Measurements from ENCODE around the gene TANC1.
A peak's percentile ranks its signal among the peaks of the same experiment; 100 is the strongest.
"Not testable (repeated sequence)": the region's sequence is repeated elsewhere in the genome, so short reads cannot be mapped to it uniquely, and the experiment has no call there.

Gene TANC1

GRCh38 chr2:159140070-159140769 lies 171.8 kb downstream of the TANC1 start:
- no peak for DNase-seq (ENCODE audit: low spot score)

GRCh38 chr2:159140821-159141220 lies 172.4 kb downstream of the TANC1 start:
- DNase-seq (ENCODE audit: low spot score) = not testable (repeated sequence)

- no peak for DNase-seq (ENCODE audit: low spot score)
Measured at GRCh38 chr2:159144776-159145614, 176.6 kb downstream of the TANC1 start.

- no peak for DNase-seq (ENCODE audit: low spot score)
Measured at GRCh38 chr2:159145745-159146354, 177.4 kb downstream of the TANC1 start.

GRCh38 chr2:159146996-159147666 lies 178.7 kb downstream of the TANC1 start:
- DNase-seq (ENCODE audit: low spot score) = no peak

- no peak for DNase-seq (ENCODE audit: low spot score)
Measured at GRCh38 chr2:159147690-159148089, 179.2 kb downstream of the TANC1 start.

- peak; percentile 60 for DNase-seq (ENCODE audit: low spot score)
Measured at GRCh38 chr2:159148901-159149300, 180.5 kb downstream of the TANC1 start.

GRCh38 chr2:159149747-159150146 lies 181.3 kb downstream of the TANC1 start:
- DNase-seq (ENCODE audit: low spot score) = no peak

GRCh38 chr2:159150280-159150746 lies 181.9 kb downstream of the TANC1 start:
- peak; percentile 31 for DNase-seq (ENCODE audit: low spot score)

GRCh38 chr2:159151198-159152127 lies 183.0 kb downstream of the TANC1 start:
- DNase-seq (ENCODE audit: low spot score) = no peak

- no peak for DNase-seq (ENCODE audit: low spot score)
Measured at GRCh38 chr2:159152128-159152778, 183.8 kb downstream of the TANC1 start.

GRCh38 chr2:159153063-159153462 lies 184.6 kb downstream of the TANC1 start:
- DNase-seq (ENCODE audit: low spot score) = no peak

GRCh38 chr2:159153463-159153862 lies 185.0 kb downstream of the TANC1 start:
- DNase-seq (ENCODE audit: low spot score) = no peak

GRCh38 chr2:159153951-159154350 lies 185.5 kb downstream of the TANC1 start:
- DNase-seq (ENCODE audit: low spot score) = no peak

- no peak for DNase-seq (ENCODE audit: low spot score)
Measured at GRCh38 chr2:159154366-159154765, 185.9 kb downstream of the TANC1 start.

- no peak for DNase-seq (ENCODE audit: low spot score)
Measured at GRCh38 chr2:159155320-159155719, 186.9 kb downstream of the TANC1 start.

- DNase-seq (ENCODE audit: low spot score) = no peak
Measured at GRCh38 chr2:159155791-159156190, 187.4 kb downstream of the TANC1 start.

GRCh38 chr2:159156834-159157233 lies 188.4 kb downstream of the TANC1 start:
- no peak for DNase-seq (ENCODE audit: low spot score)

GRCh38 chr2:159157361-159158209 lies 189.1 kb downstream of the TANC1 start:
- DNase-seq (ENCODE audit: low spot score) = no peak

- no peak for DNase-seq (ENCODE audit: low spot score)
Measured at GRCh38 chr2:159160412-159160811, 192.0 kb downstream of the TANC1 start.

Data from pons (tissue), 1 donor.